HFFc6 (cell line): ENCODE data around the gene TMIGD1. TPM values are rescaled to one million over a fixed set of nuclear protein-coding genes. Genes with fewer than 3 reads are reported as not detected.
"Not testable (repeated sequence)": the region's sequence is repeated elsewhere in the genome, so short reads cannot be mapped to it uniquely, and the experiment has no call there.

ENCODE experiments used
- DNase-seq: peaks from one replicate; pipeline ENCODE4 v3.0.0-alpha.2; 2018
- H3K27ac Mint-ChIP-seq: 2 replicates; pipeline ENCODE4 v1.8.0; 2020; ENCODE audit warnings: mild to moderate bottlenecking, mixed read lengths
- H3K27me3 Mint-ChIP-seq: 2 replicates; pipeline ENCODE4 v1.8.0; 2021; ENCODE audit warnings: mild to moderate bottlenecking, moderate library complexity, mixed read lengths; ENCODE audit not compliant: insufficient read depth
- H3K36me3 Mint-ChIP-seq: 2 replicates; pipeline ENCODE4 v1.8.0; 2021; ENCODE audit warnings: low read depth, mixed read lengths
- H3K4me1 Mint-ChIP-seq: 2 replicates; pipeline ENCODE4 v1.8.0; 2020; ENCODE audit warnings: low read depth, mixed read lengths
- H3K4me3 Mint-ChIP-seq: 2 replicates; pipeline ENCODE4 v1.8.0; 2020; ENCODE audit warnings: mild to moderate bottlenecking, moderate library complexity, mixed read lengths
- H3K9me3 Mint-ChIP-seq: 2 replicates; pipeline ENCODE4 v1.8.0; 2020; ENCODE audit warnings: mild to moderate bottlenecking, mixed read lengths
- CTCF ChIP-seq: fragments of 200-600 bp; sonication (generic); IDR thresholded peaks from 2 replicates; pipeline ENCODE4 v1.5.0; 2021; ENCODE audit warnings: antibody characterized with exemption, mild to moderate bottlenecking
- total RNA-seq, 6 experiments: library from RNA; stranded (reverse); fragmentation: NEBNext Ultra II Directional; extraction: Animal tissue kit (Norgen Biotek cat#: 25700); gene quantifications; 2 replicates in 1 of 6; 3 replicates in 5 of 6; pipeline ENCODE4 v1.2.3, GENCODE V29; 2021

TMIGD1 gene
- total RNA-seq, 6 experiments from 2014 or later: not detected

- no peaks in the 10 kb centered on the region for H3K9me3 Mint-ChIP-seq
- H3K27ac Mint-ChIP-seq: no peak overlapping the region
- H3K4me1 Mint-ChIP-seq: peaks cover 24% of the 10 kb centered on the region
- no peak for DNase-seq
- 0 out of 2 replicates have a peak, but pooled peaks cover 2% of the 10 kb centered on the region for H3K27me3 Mint-ChIP-seq
- no peaks in the 10 kb centered on the region for H3K36me3 Mint-ChIP-seq
- TF ChIP-seq CTCF: no peak
- no peak overlapping the region for H3K4me3 Mint-ChIP-seq
Measured at GRCh38 chr17:30346221-30346795, 12.5 kb upstream of the TMIGD1 start.

GRCh38 chr17:30345527-30346075 is 11.7 kb upstream of the TMIGD1 start:
- Mint-ChIP-seq H3K36me3 (no peaks in the 10 kb centered on the region), H3K27ac (no peak overlapping the region), H3K4me1 (peaks cover 26% of the 10 kb centered on the region), H3K9me3 (no peaks in the 10 kb centered on the region), H3K27me3 (0 out of 2 replicates have a peak, but pooled peaks cover 2% of the 10 kb centered on the region), H3K4me3 (no peak overlapping the region)
- no peak for TF ChIP-seq CTCF
- DNase-seq: no peak

GRCh38 chr17:30345089-30345433 is 11.2 kb upstream of the TMIGD1 start:
- no peak overlapping the region for H3K4me3 Mint-ChIP-seq
- H3K27ac Mint-ChIP-seq: no peak overlapping the region
- peaks cover 2% of the 10 kb centered on the region; the same call in 1 of the 2 replicates for H3K27me3 Mint-ChIP-seq
- H3K36me3 Mint-ChIP-seq: no peaks in the 10 kb centered on the region
- DNase-seq: no peak
- H3K4me1 Mint-ChIP-seq: peaks cover 28% of the 10 kb centered on the region
- TF ChIP-seq CTCF: no peak
- no peaks in the 10 kb centered on the region for H3K9me3 Mint-ChIP-seq

GRCh38 chr17:30344283-30345088 is 10.6 kb upstream of the TMIGD1 start:
- no peak overlapping the region for H3K4me3 Mint-ChIP-seq
- H3K36me3 Mint-ChIP-seq: no peaks in the 10 kb centered on the region
- TF ChIP-seq CTCF: no peak
- no peak overlapping the region for H3K27ac Mint-ChIP-seq
- H3K9me3 Mint-ChIP-seq: no peaks in the 10 kb centered on the region
- DNase-seq: no peak
- peaks cover 5% of the 10 kb centered on the region; the same call in 1 of the 2 replicates for H3K27me3 Mint-ChIP-seq
- peaks cover 33% of the 10 kb centered on the region for H3K4me1 Mint-ChIP-seq

- H3K9me3 Mint-ChIP-seq: no peaks in the 10 kb centered on the region
Measured at GRCh38 chr17:30343796-30344195, 9.9 kb upstream of the TMIGD1 start.

GRCh38 chr17:30343244-30343643 is 9.4 kb upstream of the TMIGD1 start:
- H3K4me3 Mint-ChIP-seq, H3K36me3 Mint-ChIP-seq, H3K27me3 Mint-ChIP-seq, H3K9me3 Mint-ChIP-seq, H3K27ac Mint-ChIP-seq, DNase-seq: not testable (repeated sequence)
- peaks cover 33% of the 10 kb centered on the region for H3K4me1 Mint-ChIP-seq

More at GRCh38 chr17:30343796-30344195, 9.9 kb upstream of the TMIGD1 start:
- H3K4me3 Mint-ChIP-seq: no peak overlapping the region
- H3K27me3 Mint-ChIP-seq: peaks cover 5% of the 10 kb centered on the region; the same call in 1 of the 2 replicates
- peaks cover 33% of the 10 kb centered on the region for H3K4me1 Mint-ChIP-seq
- no peaks in the 10 kb centered on the region for H3K36me3 Mint-ChIP-seq
- TF ChIP-seq CTCF: no peak
- DNase-seq: no peak
- no peak overlapping the region for H3K27ac Mint-ChIP-seq
